Measurements from ENCODE around the gene GARNL3. TPM values are rescaled to one million over a fixed set of nuclear protein-coding genes. Genes with fewer than 3 reads are reported as not detected.

The GARNL3 gene
- total RNA-seq, 3 donors from 2014 or later: 13.4 to 44.8 (median 26.2) TPM

- Histone ChIP-seq H3K9me3 (no peaks in the 10 kb centered on the region), H3K4me3 (no peak overlapping the region), H3K27ac (no peak overlapping the region), H3K36me3 (no peaks in the 10 kb centered on the region), H3K4me1 (no peaks in the 10 kb centered on the region), H3K27me3 (no peaks in the 10 kb centered on the region)
- intact Hi-C loops (cut with DNase I; ENCODE audit: low total_unique reads): no loop called here
- no peak for DNase-seq (ENCODE audit: low spot score in 2 of 2)
- TF ChIP-seq POLR2A (IDR thresholded peaks at IDR 0.05): no peak
- no peak for TF ChIP-seq POLR2AphosphoS5 (IDR thresholded peaks at IDR 0.05)
Observed at GRCh38 chr9:127278372-127278771, 13.8 kb downstream of the GARNL3 start.

- intact Hi-C loops (cut with DNase I; ENCODE audit: low total_unique reads): no loop called here
- TF ChIP-seq POLR2A (IDR thresholded peaks at IDR 0.05): no peak
- TF ChIP-seq CTCF (IDR thresholded peaks at IDR 0.05): no peak
- no peak for TF ChIP-seq POLR2AphosphoS5 (IDR thresholded peaks at IDR 0.05)
- no peak for DNase-seq (ENCODE audit: low spot score in 2 of 2)
- Histone ChIP-seq H3K27ac (no peak overlapping the region), H3K27me3 (no peaks in the 10 kb centered on the region), H3K9me3 (no peaks in the 10 kb centered on the region), H3K4me3 (no peak overlapping the region), H3K4me1 (no peaks in the 10 kb centered on the region), H3K36me3 (no peaks in the 10 kb centered on the region)
Observed at GRCh38 chr9:127279717-127280285, 15.2 kb downstream of the GARNL3 start.

- Histone ChIP-seq H3K27me3 (no peaks in the 10 kb centered on the region), H3K4me3 (no peak overlapping the region), H3K27ac (no peak overlapping the region), H3K9me3 (no peaks in the 10 kb centered on the region), H3K4me1 (peaks cover 0 to 2% of the 10 kb centered on the region in 2 donors), H3K36me3 (no peaks in the 10 kb centered on the region)
- no peak for TF ChIP-seq POLR2A (IDR thresholded peaks at IDR 0.05)
- no peak for TF ChIP-seq POLR2AphosphoS5 (IDR thresholded peaks at IDR 0.05)
- TF ChIP-seq CTCF (IDR thresholded peaks at IDR 0.05): no peak
- DNase-seq (ENCODE audit: low spot score in 2 of 2): no peak
- intact Hi-C loops (cut with DNase I; ENCODE audit: low total_unique reads): no loop called here
Observed at GRCh38 chr9:127280880-127281660, 16.5 kb downstream of the GARNL3 start.

GRCh38 chr9:127281891-127282290 lies 17.3 kb downstream of the GARNL3 start:
- Histone ChIP-seq H3K27ac (no peak overlapping the region), H3K27me3 (no peaks in the 10 kb centered on the region), H3K4me1 (peaks cover 0 to 5% of the 10 kb centered on the region in 2 donors), H3K36me3 (no peaks in the 10 kb centered on the region), H3K4me3 (no peak overlapping the region), H3K9me3 (no peaks in the 10 kb centered on the region)
- intact Hi-C loops (cut with DNase I; ENCODE audit: low total_unique reads): no loop called here
- TF ChIP-seq POLR2A (IDR thresholded peaks at IDR 0.05): no peak
- TF ChIP-seq CTCF (IDR thresholded peaks at IDR 0.05): no peak
- no peak for TF ChIP-seq POLR2AphosphoS5 (IDR thresholded peaks at IDR 0.05)
- no peak for DNase-seq (ENCODE audit: low spot score in 2 of 2)

GRCh38 chr9:127282611-127283010 lies 18.0 kb downstream of the GARNL3 start:
- no peaks in the 10 kb centered on the region for H3K27me3 ChIP-seq
- TF ChIP-seq POLR2A (IDR thresholded peaks at IDR 0.05) (no peak), POLR2AphosphoS5 (IDR thresholded peaks at IDR 0.05) (no peak), CTCF (IDR thresholded peaks at IDR 0.05) (no peak)
- peaks cover 0 to 5% of the 10 kb centered on the region in 2 donors for H3K4me1 ChIP-seq
- H3K4me3 ChIP-seq: no peak overlapping the region
- H3K9me3 ChIP-seq: no peaks in the 10 kb centered on the region
- DNase-seq (ENCODE audit: low spot score in 2 of 2): no peak
- intact Hi-C loops (cut with DNase I; ENCODE audit: low total_unique reads): no loop called here
- no peak overlapping the region for H3K27ac ChIP-seq
- H3K36me3 ChIP-seq: no peaks in the 10 kb centered on the region

All from breast epithelium (tissue), 4 donors.